PC-3 (cell line): Measurements from ENCODE around the gene FAM89B. TPM values are rescaled to one million over a fixed set of nuclear protein-coding genes. Genes with fewer than 3 reads are reported as not detected.
A peak's percentile ranks its signal among the peaks of the same experiment; 100 is the strongest.

Experiments
- ATAC-seq: fragments of 200-7000 bp; cut with Tn5 transposase; 2 replicates; pipeline ENCODE4 v1.9.1; 2020; ENCODE audit warnings: mild to moderate bottlenecking, moderate library complexity
- BruUV-seq: library from RNA; stranded (reverse); fragments of 400-500 nt; replicated peaks from 2 replicates; lab custom pipeline; 2021; lab: Mats Ljungman, UMichigan
- CTCF ChIA-PET: fragments of 300-600 bp; sonication (Branson Sonifier 250); formaldehyde crosslinking; loops from one replicate; lab custom pipeline; 2022; ENCODE audit warnings: antibody characterized with exemption; lab: Charles Lee
- POLR2A ChIA-PET: fragments of 300-600 bp; sonication (Branson Sonifier 250); formaldehyde crosslinking; loops from one replicate; lab custom pipeline; 2022; ENCODE audit warnings: antibody characterized with exemption; ENCODE audit not compliant: unreplicated experiment; lab: Charles Lee
- DNase-seq: peaks from one replicate; pipeline ENCODE4 v3.0.0-alpha.2; 2015
- H2AFZ ChIP-seq: fragments of 300-600 bp; sonication (generic); 2 replicates; pipeline ENCODE4 v1.6.0; 2016; ENCODE audit warnings: antibody characterized with exemption, low read length
- H3F3A ChIP-seq: fragments of 300-600 bp; sonication (generic); one replicate; pipeline ENCODE4 v1.6.0; 2017; ENCODE audit warnings: antibody characterized with exemption, low read length, control low read depth, mild to moderate bottlenecking; ENCODE audit not compliant: unreplicated experiment
- H3K27ac ChIP-seq: fragments of 300-600 bp; sonication (generic); 2 replicates; pipeline ENCODE4 v1.5.1; 2016; ENCODE audit warnings: mild to moderate bottlenecking, low read length
- H3K27me3 ChIP-seq: fragments of 300-600 bp; sonication (generic); 2 replicates; pipeline ENCODE4 v1.6.1; 2016; ENCODE audit warnings: low read length, mixed read lengths
- H3K36me3 ChIP-seq: fragments of 300-600 bp; sonication (generic); 2 replicates; pipeline ENCODE4 v1.6.1; 2016; ENCODE audit warnings: low read depth, mixed run types, low read length, mixed read lengths
- H3K4me1 ChIP-seq: fragments of 300-600 bp; sonication (generic); 2 replicates; pipeline ENCODE4 v1.5.1; 2016; ENCODE audit warnings: low read length; ENCODE audit not compliant: insufficient read depth
- H3K4me2 ChIP-seq: fragments of 300-600 bp; sonication (generic); 2 replicates; pipeline ENCODE4 v1.6.0; 2016; ENCODE audit warnings: low read length
- H3K4me3 ChIP-seq: fragments of 300-600 bp; sonication (generic); 2 replicates; pipeline ENCODE4 v1.5.1; 2016; ENCODE audit warnings: mild to moderate bottlenecking, low read length, mixed read lengths
- H3K79me2 ChIP-seq: fragments of 300-600 bp; sonication (generic); 2 replicates; pipeline ENCODE4 v1.6.1; 2017; ENCODE audit warnings: low read length, mixed read lengths
- H3K9ac ChIP-seq: fragments of 300-600 bp; sonication (generic); 2 replicates; pipeline ENCODE4 v1.6.0; 2016; ENCODE audit warnings: mild to moderate bottlenecking, low read length
- H3K9me2 ChIP-seq: fragments of 300-600 bp; sonication (generic); replicated peaks from 2 replicates; pipeline ENCODE4 v1.6.1; 2016; ENCODE audit warnings: mixed run types, low read length, mixed read lengths
- H3K9me3 ChIP-seq: fragments of 300-600 bp; sonication (generic); 2 replicates; pipeline ENCODE4 v1.6.1; 2016; ENCODE audit warnings: low read length, mixed read lengths
- H4K20me1 ChIP-seq: fragments of 300-600 bp; sonication (generic); 2 replicates; pipeline ENCODE4 v1.6.1; 2016; ENCODE audit warnings: low read length, mixed read lengths
- EZH2 ChIP-seq: fragments of 300-600 bp; sonication (generic); IDR thresholded peaks from one replicate; pipeline ENCODE4 v1.6.1; 2017; ENCODE audit warnings: antibody characterized with exemption, mild to moderate bottlenecking, low read length; ENCODE audit not compliant: unreplicated experiment
- EZH2phosphoT487 ChIP-seq: fragments of 300-600 bp; sonication (generic); IDR thresholded peaks from 2 replicates; pipeline ENCODE4 v1.6.1; 2018; ENCODE audit warnings: mild to moderate bottlenecking, antibody characterized with exemption, low read length, borderline replicate concordance
- intact Hi-C: fragments of 100-400 bp; cut with micrococcal nuclease; formaldehyde crosslinking; loops from 2 replicates; pipeline ENCODE4 v1.9.0; 2023
- total RNA-seq: library from RNA; depleted of rRNA; stranded (reverse); fragments of >200 nt; gene quantifications from 2 replicates; pipeline ENCODE4 v1.2.3, GENCODE V29; 2014
- TF ChIP-seq, protein P1 (sequence below): fragments of 300-600 bp; sonication (generic); conservative IDR thresholded peaks from 2 replicates; pipeline ENCODE4 v1.5.1; 2017; ENCODE audit warnings: antibody characterized with exemption, low read depth, mild to moderate bottlenecking, low read length

Gene FAM89B
- total RNA-seq, 1 experiment from 2014 or later: 76.3 TPM

DNA sequence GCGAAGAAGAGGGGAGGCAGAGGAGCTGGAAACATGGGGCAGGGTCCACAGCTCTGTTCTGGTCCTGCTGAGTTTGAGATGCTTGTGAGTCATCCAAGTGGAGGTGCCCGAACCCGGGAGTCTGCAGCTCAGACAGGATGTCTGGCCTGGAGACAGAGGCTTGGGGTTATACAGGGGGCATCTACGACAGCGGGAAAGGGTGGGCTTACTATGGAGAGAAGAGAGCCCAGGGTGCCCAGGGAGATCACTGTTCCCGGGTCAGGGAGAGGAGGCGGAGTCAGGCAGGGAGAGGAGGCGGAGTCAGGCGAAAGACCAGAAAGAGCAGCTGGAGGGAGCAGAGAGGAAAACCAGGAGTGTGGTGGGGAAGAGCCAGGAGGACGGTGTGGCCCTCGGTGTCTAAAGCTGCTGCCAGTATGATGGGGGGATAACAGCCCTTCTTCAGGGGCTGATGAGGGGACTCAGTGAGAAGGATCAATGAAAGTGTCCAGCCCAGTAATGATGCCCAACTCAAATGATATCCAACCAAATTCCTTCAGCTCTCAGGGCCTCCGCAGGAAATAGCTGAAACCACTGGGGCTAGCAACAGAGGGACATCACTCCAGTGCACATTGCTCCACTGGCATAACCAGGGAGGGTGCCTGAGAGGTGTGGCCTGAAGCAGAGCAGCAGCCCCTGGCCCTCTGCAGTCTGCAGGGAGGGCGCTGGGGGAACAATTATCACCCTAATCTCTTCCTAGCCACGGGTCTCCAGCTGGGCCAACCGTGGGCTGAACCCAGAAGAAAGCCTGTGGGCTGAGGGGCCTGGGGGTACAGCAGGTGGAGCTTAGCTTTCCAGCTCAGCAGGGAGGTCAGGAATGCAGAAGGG is 11.6 kb upstream of the FAM89B start:
- Histone ChIP-seq H3K4me2 (peak overlapping the region; percentile 81), H3K36me3 (no peaks in the 10 kb centered on the region), H3K27ac (peak overlapping the region; percentile 91), H3K4me3 (peak overlapping the region; percentile 28; the same call in 1 of the 2 replicates), H4K20me1 (no peaks in the 10 kb centered on the region), H3K9me3 (no peaks in the 10 kb centered on the region), H2AFZ (peak overlapping the region; percentile 20; the same call in 1 of the 2 replicates), H3K27me3 (no peaks in the 10 kb centered on the region), H3K79me2 (peaks cover 13% of the 10 kb centered on the region), H3K4me1 (peaks cover 52% of the 10 kb centered on the region), H3K9ac (peak overlapping the region; percentile 58), H3F3A (peaks cover 12% of the 10 kb centered on the region), H3K9me2 (no peaks in the 10 kb centered on the region)
- CTCF ChIA-PET: interaction anchor here (1.0 to 1.7 kb wide), 5 partner anchors 9 to 36 kb away, joined by 3 to 12 read pairs (median 6); partner anchors contain the start of genes FAM89B, SCYL1 and ZNRD2
- TF ChIP-seq, protein P1, sequence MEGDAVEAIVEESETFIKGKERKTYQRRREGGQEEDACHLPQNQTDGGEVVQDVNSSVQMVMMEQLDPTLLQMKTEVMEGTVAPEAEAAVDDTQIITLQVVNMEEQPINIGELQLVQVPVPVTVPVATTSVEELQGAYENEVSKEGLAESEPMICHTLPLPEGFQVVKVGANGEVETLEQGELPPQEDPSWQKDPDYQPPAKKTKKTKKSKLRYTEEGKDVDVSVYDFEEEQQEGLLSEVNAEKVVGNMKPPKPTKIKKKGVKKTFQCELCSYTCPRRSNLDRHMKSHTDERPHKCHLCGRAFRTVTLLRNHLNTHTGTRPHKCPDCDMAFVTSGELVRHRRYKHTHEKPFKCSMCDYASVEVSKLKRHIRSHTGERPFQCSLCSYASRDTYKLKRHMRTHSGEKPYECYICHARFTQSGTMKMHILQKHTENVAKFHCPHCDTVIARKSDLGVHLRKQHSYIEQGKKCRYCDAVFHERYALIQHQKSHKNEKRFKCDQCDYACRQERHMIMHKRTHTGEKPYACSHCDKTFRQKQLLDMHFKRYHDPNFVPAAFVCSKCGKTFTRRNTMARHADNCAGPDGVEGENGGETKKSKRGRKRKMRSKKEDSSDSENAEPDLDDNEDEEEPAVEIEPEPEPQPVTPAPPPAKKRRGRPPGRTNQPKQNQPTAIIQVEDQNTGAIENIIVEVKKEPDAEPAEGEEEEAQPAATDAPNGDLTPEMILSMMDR: no peak
- no peak for TF ChIP-seq EZH2
- no peak for TF ChIP-seq EZH2phosphoT487
- no TSS peak for BruUV-seq
- peak; percentile 3; the same call in 1 of the 2 replicates for ATAC-seq
- POLR2A ChIA-PET: no interaction called here
- intact Hi-C loops: loop anchor here (1.0 kb wide), 1 partner anchor 10 kb away; the partner anchor contains the start of gene ZNRD2
- DNase-seq: peak; percentile 56

DNA sequence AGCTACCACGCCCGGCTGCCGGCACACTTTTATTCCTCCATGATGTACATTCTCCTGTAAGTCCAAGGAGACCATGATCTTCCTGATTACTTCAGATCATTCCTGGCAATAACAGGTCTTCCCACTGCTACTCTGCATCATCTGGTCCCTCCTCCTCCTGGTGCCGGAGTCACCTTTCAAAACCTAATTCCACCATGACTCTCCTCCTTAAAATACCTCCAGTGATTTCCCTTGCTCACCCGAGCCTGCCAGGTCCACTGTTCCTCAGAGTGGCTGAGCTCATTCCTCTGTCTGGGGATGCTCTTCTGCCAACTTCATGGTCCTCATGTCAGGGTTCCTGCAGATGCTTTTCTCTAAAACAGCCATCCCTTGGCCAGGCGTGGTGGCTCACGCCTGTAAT is 10.3 kb upstream of the FAM89B start:
- Histone ChIP-seq H4K20me1 (no peaks in the 10 kb centered on the region), H3K4me1 (peaks cover 48% of the 10 kb centered on the region), H3K36me3 (no peaks in the 10 kb centered on the region), H3K79me2 (peaks cover 6% of the 10 kb centered on the region), H3K9me2 (no peaks in the 10 kb centered on the region), H3K4me2 (no peak overlapping the region), H3F3A (peaks cover 12% of the 10 kb centered on the region), H2AFZ (no peak overlapping the region), H3K4me3 (no peak overlapping the region), H3K27ac (no peak overlapping the region), H3K9ac (no peak overlapping the region), H3K27me3 (no peaks in the 10 kb centered on the region), H3K9me3 (no peaks in the 10 kb centered on the region)
- POLR2A ChIA-PET: interaction anchor here (0.5 kb wide), 1 partner anchor 239 kb away, joined by 10 read pairs; no protein-coding TSS in a partner anchor
- BruUV-seq: no TSS peak
- TF ChIP-seq EZH2 (no peak), EZH2phosphoT487 (no peak)
- CTCF ChIA-PET: interaction anchor here (0.6 kb wide), 1 partner anchor 177 kb away, joined by 3 read pairs; no protein-coding TSS in a partner anchor
- ATAC-seq (no peak), DNase-seq (no peak)
- intact Hi-C loops: no loop called here

DNA sequence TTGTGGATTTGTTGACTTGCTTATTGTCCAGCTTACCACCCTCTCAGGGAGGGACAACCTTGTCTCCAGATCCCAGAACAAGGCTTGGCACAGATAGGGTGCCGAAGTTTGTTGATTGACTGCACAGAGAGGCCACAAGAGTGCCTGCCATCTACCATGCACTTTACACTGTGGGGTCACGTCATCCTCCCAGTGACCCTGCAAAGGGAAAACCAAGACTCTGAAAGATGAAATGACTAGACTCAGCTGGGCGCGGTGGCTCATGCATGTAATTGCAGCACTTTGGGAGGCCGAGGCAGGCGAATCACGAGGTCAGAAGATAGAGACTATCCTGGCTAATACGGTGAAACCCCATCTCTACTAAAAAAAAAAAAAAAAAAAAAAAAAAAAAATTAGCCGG is 9.6 kb upstream of the FAM89B start:
- Histone ChIP-seq H3K4me2 (no peak overlapping the region), H3K4me3 (no peak overlapping the region), H4K20me1 (no peaks in the 10 kb centered on the region), H3K9me3 (no peaks in the 10 kb centered on the region), H3K79me2 (peaks cover 2% of the 10 kb centered on the region; the same call in 1 of the 2 replicates), H3K4me1 (peaks cover 42% of the 10 kb centered on the region), H3K27ac (no peak overlapping the region), H3K27me3 (no peaks in the 10 kb centered on the region), H3K9me2 (no peaks in the 10 kb centered on the region), H3K36me3 (no peaks in the 10 kb centered on the region), H3F3A (peaks cover 12% of the 10 kb centered on the region), H3K9ac (no peak overlapping the region), H2AFZ (no peak overlapping the region)
- TF ChIP-seq, protein P1: no peak
- TF ChIP-seq EZH2phosphoT487 (no peak), EZH2 (no peak)
- intact Hi-C loops: no loop called here
- ATAC-seq (no peak), DNase-seq (no peak)
- POLR2A ChIA-PET: no interaction called here
- CTCF ChIA-PET: interaction anchor here (0.6 kb wide), 1 partner anchor 177 kb away, joined by 3 read pairs; no protein-coding TSS in a partner anchor
- BruUV-seq: no TSS peak
